Measurements from ENCODE around the gene HMGCR. TPM values are rescaled to one million over a fixed set of nuclear protein-coding genes. Genes with fewer than 3 reads are reported as not detected.

HMGCR gene
- total RNA-seq, 2 experiments from 2014 or later: 42.6 to 124 TPM

DNA sequence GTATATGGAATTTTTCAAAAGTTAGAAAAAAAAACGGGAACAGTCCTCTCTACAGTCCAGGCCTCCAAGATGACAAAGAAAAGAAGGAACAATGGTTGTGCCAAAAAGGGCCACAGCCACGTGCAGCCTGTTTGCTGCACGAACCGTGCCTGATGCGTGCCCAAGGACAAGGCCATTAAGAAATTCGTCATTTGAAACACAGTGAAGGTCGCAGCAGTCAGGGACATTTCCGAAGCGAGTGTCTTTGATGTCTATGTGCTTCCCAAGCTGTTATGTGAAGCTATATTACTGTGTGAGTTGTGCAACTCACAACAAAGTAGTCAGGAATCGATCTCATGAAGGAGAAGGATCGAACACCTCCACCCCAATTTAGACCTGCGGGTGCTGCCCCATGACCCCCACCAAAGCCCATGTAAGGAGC is 37.4 kb downstream of the HMGCR start:
- H3K4me2 ChIP-seq (ENCODE audit: low read length): no peak overlapping the region
- TF ChIP-seq, protein P1, sequence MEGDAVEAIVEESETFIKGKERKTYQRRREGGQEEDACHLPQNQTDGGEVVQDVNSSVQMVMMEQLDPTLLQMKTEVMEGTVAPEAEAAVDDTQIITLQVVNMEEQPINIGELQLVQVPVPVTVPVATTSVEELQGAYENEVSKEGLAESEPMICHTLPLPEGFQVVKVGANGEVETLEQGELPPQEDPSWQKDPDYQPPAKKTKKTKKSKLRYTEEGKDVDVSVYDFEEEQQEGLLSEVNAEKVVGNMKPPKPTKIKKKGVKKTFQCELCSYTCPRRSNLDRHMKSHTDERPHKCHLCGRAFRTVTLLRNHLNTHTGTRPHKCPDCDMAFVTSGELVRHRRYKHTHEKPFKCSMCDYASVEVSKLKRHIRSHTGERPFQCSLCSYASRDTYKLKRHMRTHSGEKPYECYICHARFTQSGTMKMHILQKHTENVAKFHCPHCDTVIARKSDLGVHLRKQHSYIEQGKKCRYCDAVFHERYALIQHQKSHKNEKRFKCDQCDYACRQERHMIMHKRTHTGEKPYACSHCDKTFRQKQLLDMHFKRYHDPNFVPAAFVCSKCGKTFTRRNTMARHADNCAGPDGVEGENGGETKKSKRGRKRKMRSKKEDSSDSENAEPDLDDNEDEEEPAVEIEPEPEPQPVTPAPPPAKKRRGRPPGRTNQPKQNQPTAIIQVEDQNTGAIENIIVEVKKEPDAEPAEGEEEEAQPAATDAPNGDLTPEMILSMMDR (conservative IDR thresholded peaks at IDR 0.05; ENCODE audit: low read length): no peak
- TF ChIP-seq EZH2phosphoT487 (IDR thresholded peaks at IDR 0.05; ENCODE audit: borderline replicate concordance, low read depth, low read length): no peak
- H2AFZ ChIP-seq (ENCODE audit: low read length): no peak overlapping the region
- CTCF ChIA-PET (ENCODE audit: unreplicated experiment): no interaction called here
- intact Hi-C loops (cut with micrococcal nuclease; ENCODE audit: unreplicated experiment): no loop called here
- no peaks in the 10 kb centered on the region for H3K9me3 ChIP-seq (ENCODE audit: low read length)
- no peak overlapping the region for H3K27ac ChIP-seq (ENCODE audit: low read depth, low read length, poor library complexity, severe bottlenecking)
- H3K4me3 ChIP-seq (ENCODE audit: low read depth, low read length, poor library complexity, severe bottlenecking): no peak overlapping the region
- peaks cover 49% of the 10 kb centered on the region for H3K36me3 ChIP-seq (ENCODE audit: insufficient read depth, low read length)
- no peaks in the 10 kb centered on the region for H3K9me2 ChIP-seq (ENCODE audit: insufficient read depth, low read length)
- no peak for DNase-seq (ENCODE audit: low spot score)
- no peaks in the 10 kb centered on the region for H3K79me2 ChIP-seq (ENCODE audit: insufficient read depth, low read depth, low read length)
- H3K4me1 ChIP-seq (ENCODE audit: insufficient read depth, low read length, poor library complexity, severe bottlenecking): no peaks in the 10 kb centered on the region
- no peaks in the 10 kb centered on the region for H4K20me1 ChIP-seq (ENCODE audit: insufficient read depth, low read length)
- POLR2A ChIA-PET: interaction anchor here (0.7 to 0.9 kb wide), 4 partner anchors 10 to 611 kb away, joined by 3 to 9 read pairs (median 3); no protein-coding TSS in a partner anchor
- BruUV-seq (replicated peaks): no TSS peak

DNA sequence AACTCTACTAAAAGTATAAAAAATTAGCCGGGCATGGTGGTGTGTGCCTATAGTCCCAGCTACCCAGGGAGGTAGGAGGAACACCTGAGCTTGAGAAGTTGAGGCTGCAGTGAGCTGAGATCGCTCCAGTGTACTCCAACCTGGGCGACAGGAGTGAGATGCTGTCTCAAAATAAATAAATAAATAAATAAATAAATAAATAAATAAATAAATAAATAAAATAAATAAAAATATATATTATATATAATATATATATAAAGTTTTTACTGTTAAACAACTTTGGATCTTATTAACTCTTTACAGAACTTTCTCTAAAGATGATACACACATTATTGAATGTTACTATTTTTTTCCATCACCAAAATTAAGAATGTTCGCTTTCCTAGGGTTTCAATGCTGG is 38.4 kb downstream of the HMGCR start:
- TF ChIP-seq, protein P1 (conservative IDR thresholded peaks at IDR 0.05; ENCODE audit: low read length): no peak
- no peak for TF ChIP-seq EZH2phosphoT487 (IDR thresholded peaks at IDR 0.05; ENCODE audit: borderline replicate concordance, low read depth, low read length)
- Histone ChIP-seq H3K4me3 (ENCODE audit: low read depth, low read length, poor library complexity, severe bottlenecking) (no peak overlapping the region), H3K36me3 (ENCODE audit: insufficient read depth, low read length) (peaks cover 58% of the 10 kb centered on the region), H3K9me2 (ENCODE audit: insufficient read depth, low read length) (no peaks in the 10 kb centered on the region), H3K4me1 (ENCODE audit: insufficient read depth, low read length, poor library complexity, severe bottlenecking) (no peaks in the 10 kb centered on the region), H3K27ac (ENCODE audit: low read depth, low read length, poor library complexity, severe bottlenecking) (no peak overlapping the region), H3K4me2 (ENCODE audit: low read length) (no peak overlapping the region), H2AFZ (ENCODE audit: low read length) (no peak overlapping the region), H3K79me2 (ENCODE audit: insufficient read depth, low read depth, low read length) (no peaks in the 10 kb centered on the region), H3K9me3 (ENCODE audit: low read length) (no peaks in the 10 kb centered on the region), H4K20me1 (ENCODE audit: insufficient read depth, low read length) (no peaks in the 10 kb centered on the region)
- intact Hi-C loops (cut with micrococcal nuclease; ENCODE audit: unreplicated experiment): no loop called here
- DNase-seq (ENCODE audit: low spot score): no peak
- ChIA-PET POLR2A (interaction anchor here (0.5 to 1.0 kb wide), 4 partner anchors 22 to 1046 kb away, joined by 3 to 4 read pairs (median 4); no protein-coding TSS in a partner anchor), CTCF (ENCODE audit: unreplicated experiment) (no interaction called here)
- no TSS peak for BruUV-seq (replicated peaks)

DNA sequence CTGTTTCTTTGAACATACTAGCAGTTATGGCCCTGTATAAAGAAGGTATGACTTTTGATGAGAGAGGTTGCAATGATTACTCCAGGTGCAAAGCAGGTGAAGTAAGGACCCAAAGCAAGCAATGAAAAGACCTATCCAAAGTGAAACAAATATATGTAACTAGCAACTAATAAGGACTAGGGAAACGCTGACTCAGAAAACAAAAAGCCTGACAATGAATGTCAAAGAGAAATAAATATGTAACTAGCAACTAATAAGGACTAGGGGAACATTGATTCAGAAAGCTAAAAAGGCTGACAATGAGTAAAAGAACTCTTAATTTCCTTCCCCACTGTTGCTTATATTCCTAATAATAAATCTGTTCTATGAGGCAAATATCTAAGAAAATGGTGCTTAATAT is 43.1 kb downstream of the HMGCR start:
- no peak overlapping the region for H3K4me2 ChIP-seq (ENCODE audit: low read length)
- no peak overlapping the region for H3K27ac ChIP-seq (ENCODE audit: low read depth, low read length, poor library complexity, severe bottlenecking)
- H3K4me3 ChIP-seq (ENCODE audit: low read depth, low read length, poor library complexity, severe bottlenecking): no peak overlapping the region
- no peaks in the 10 kb centered on the region for H3K9me2 ChIP-seq (ENCODE audit: insufficient read depth, low read length)
- no peaks in the 10 kb centered on the region for H3K79me2 ChIP-seq (ENCODE audit: insufficient read depth, low read depth, low read length)
- H2AFZ ChIP-seq (ENCODE audit: low read length): no peak overlapping the region
- BruUV-seq (replicated peaks): no TSS peak
- ChIA-PET CTCF (ENCODE audit: unreplicated experiment) (no interaction called here), POLR2A (no interaction called here)
- H3K4me1 ChIP-seq (ENCODE audit: insufficient read depth, low read length, poor library complexity, severe bottlenecking): no peaks in the 10 kb centered on the region
- intact Hi-C loops (cut with micrococcal nuclease; ENCODE audit: unreplicated experiment): no loop called here
- TF ChIP-seq, protein P1 (conservative IDR thresholded peaks at IDR 0.05; ENCODE audit: low read length): no peak
- no peak for TF ChIP-seq EZH2phosphoT487 (IDR thresholded peaks at IDR 0.05; ENCODE audit: borderline replicate concordance, low read depth, low read length)
- peaks cover 78% of the 10 kb centered on the region for H3K36me3 ChIP-seq (ENCODE audit: insufficient read depth, low read length)
- H4K20me1 ChIP-seq (ENCODE audit: insufficient read depth, low read length): no peaks in the 10 kb centered on the region
- no peaks in the 10 kb centered on the region for H3K9me3 ChIP-seq (ENCODE audit: low read length)
- no peak for DNase-seq (ENCODE audit: low spot score)
